Upper lobe of left lung (tissue), 4 donors: ENCODE measurements around the gene ADAM12.

Source experiments
- POLR2A ChIP-seq, 4 donors: fragments of 450-650 bp; IDR thresholded peaks; one replicate each; pipeline ENCODE4 v1.5.1; 2016 to 2017; ENCODE audit warnings: antibody characterized with exemption in 4 of 4, mild to moderate bottlenecking in 2 of 4
- POLR2AphosphoS5 ChIP-seq, 2 donors: sonication (generic); formaldehyde crosslinking; IDR thresholded peaks; one replicate each; pipeline ENCODE4 v1.5.1; 2017; ENCODE audit warnings: antibody characterized with exemption in 2 of 2

- TF ChIP-seq POLR2AphosphoS5 (IDR thresholded peaks at IDR 0.05) (no peak), POLR2A (IDR thresholded peaks at IDR 0.05) (no peak)
Observed at GRCh38 chr10:126405239-126405775, 17.0 kb upstream of the ADAM12 start.
